Spinal cord (tissue), 10 donors: ENCODE measurements around the gene LRMDA. TPM values are rescaled to one million over a fixed set of nuclear protein-coding genes. Genes with fewer than 3 reads are reported as not detected.
"Not testable (repeated sequence)": the region's sequence is repeated elsewhere in the genome, so short reads cannot be mapped to it uniquely, and the experiment has no call there.

ENCODE experiments used
- DNase-seq, 6 donors: peaks; one replicate each; pipeline versions ENCODE4 v3.0.0 to v3.0.0-alpha.2; 2013 to 2015; ENCODE audit warnings: low spot score in 6 of 6, low read depth in 4 of 6
- H3K27ac ChIP-seq: one replicate; pipeline ENCODE4 v1.5.1; 2013; ENCODE audit warnings: low read depth, low read length, control low read depth
- H3K27me3 ChIP-seq: one replicate; pipeline ENCODE4 v1.6.1; 2013; ENCODE audit warnings: low read length; ENCODE audit not compliant: control insufficient read depth, insufficient read depth
- H3K36me3 ChIP-seq: one replicate; pipeline ENCODE4 v1.6.1; 2013; ENCODE audit warnings: low read length; ENCODE audit not compliant: control insufficient read depth, insufficient read depth
- H3K4me1 ChIP-seq: one replicate; pipeline ENCODE4 v1.6.1; 2013; ENCODE audit warnings: low read length; ENCODE audit not compliant: control insufficient read depth, insufficient read depth
- H3K4me3 ChIP-seq: one replicate; pipeline ENCODE4 v1.5.1; 2013; ENCODE audit warnings: low read depth, low read length, control low read depth
- H3K9me3 ChIP-seq: one replicate; pipeline ENCODE4 v1.6.1; 2013; ENCODE audit warnings: low read length; ENCODE audit not compliant: control insufficient read depth, insufficient read depth
- WGBS: methylation state at CpG from one replicate; pipeline ENCODE4 v1.1.5; 2013; ENCODE audit warnings: missing lambda C conversion rate; ENCODE audit not compliant: insufficient coverage; 5-methylcytosine and 5-hydroxymethylcytosine counted together
- polyA plus RNA-seq, 2 donors: library from polyadenylated mRNA; unstranded; fragments of 120-200 nt; gene quantifications; one replicate each; pipeline ENCODE4 v1.2.1, GENCODE V29; 2013; ENCODE audit not compliant: insufficient read length in 2 of 2
- total RNA-seq, 2 donors: library from RNA; depleted of rRNA in 1 of 2; stranded (reverse); fragments of 120-200 nt in 1 of 2; fragments of >200 nt in 1 of 2; gene quantifications; one replicate each; pipeline versions ENCODE4 v1.2.3 to v1.2.4, GENCODE V29; 2013 to 2014
- donor health status: healthy.

Gene LRMDA
- total and polyA plus RNA-seq, 4 donors = 5.6 to 9.9 (median 7.2) TPM

DNA sequence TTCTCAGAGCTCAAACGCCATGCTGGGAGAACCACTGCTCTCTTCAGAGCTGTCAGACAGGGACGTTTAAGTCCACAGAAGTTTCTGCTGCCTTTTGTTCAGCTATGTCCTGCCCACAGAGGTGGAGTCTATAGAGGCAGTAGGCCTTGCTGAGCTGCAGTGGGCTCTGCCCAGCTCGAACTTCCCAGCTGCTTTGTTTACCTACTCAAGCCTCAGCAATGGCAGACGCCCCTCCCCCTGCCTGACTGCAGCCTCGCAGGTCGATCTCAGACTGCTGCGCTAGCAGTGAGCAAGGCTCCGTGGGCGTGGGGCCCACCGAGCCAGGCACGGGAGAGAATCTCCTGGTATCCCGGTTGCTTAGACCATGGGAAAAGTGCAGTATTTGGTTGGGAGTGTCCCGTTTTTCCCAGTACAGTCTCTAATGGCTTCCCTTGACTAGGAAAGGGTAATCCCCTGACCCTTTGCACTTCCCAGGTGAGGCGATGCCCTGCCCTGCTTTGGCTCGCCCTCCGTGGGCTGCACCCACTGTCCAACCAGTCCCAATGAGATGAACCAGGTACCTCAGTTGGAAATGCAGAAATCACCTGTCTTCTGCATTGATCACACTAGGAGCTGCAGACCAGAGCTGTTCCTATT, 89.9 kb downstream of the LRMDA start:
- not testable (repeated sequence) for H3K36me3 ChIP-seq, H3K9me3 ChIP-seq, H3K27me3 ChIP-seq, H3K4me3 ChIP-seq, H3K27ac ChIP-seq, DNase-seq, H3K4me1 ChIP-seq
- 44% methylated on average over 11 of the region's 16 CpGs for WGBS

DNA sequence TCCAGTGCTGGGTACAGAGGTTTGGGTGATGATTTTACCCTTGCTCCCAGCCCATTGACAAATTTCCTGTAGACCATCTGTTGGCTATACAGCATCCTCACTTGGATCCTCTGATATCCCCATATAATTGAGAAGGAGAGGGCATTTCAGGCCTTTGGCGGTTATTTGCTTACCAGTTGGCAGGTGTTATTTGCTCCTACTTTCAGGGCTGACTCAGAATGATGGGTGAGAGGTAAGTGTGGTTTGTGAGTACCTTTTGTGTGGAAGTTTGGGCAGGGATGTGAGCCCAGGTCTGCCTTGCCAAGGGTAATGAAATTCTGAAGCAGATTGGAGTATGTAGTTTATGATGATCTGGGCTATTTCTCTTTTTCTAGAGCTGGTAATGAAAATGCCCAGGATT, 93.6 kb downstream of the LRMDA start:
- H3K27me3 ChIP-seq = no peaks in the 10 kb centered on the region
- no peak for DNase-seq
- 100% methylated on average over 1 of the region's 1 CpG for WGBS

DNA sequence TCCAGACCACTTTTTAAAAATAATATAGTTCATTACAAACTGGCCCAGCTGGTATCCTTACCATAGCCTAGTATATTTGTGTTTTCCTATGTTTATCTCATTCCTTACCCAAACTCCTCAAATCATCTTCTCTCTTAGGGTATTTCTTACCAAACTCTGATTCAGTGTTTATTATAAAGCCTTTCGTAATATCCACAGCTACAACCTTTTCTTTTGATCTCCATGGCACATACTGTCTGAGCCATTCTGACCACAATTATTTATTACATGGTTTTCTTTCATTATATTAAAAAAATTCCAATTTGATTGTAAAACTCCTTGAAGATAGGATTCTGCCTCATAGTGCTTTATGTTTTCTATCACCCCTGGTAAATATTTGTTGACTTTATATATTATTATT, 94.2 kb downstream of the LRMDA start:
- Histone ChIP-seq H3K9me3 (no peaks in the 10 kb centered on the region), H3K27me3 (no peaks in the 10 kb centered on the region), H3K4me1 (no peaks in the 10 kb centered on the region), H3K4me3 (no peak overlapping the region), H3K27ac (no peak overlapping the region), H3K36me3 (no peaks in the 10 kb centered on the region)
- DNase-seq = no peak
- no CpG with 5 or more reads among the region's 1 CpG for whole genome bisulfite sequencing

More for the DNA sequence above, 93.6 kb downstream of the LRMDA start:
- Histone ChIP-seq H3K4me1 (no peaks in the 10 kb centered on the region), H3K27ac (no peak overlapping the region), H3K9me3 (no peaks in the 10 kb centered on the region), H3K36me3 (no peaks in the 10 kb centered on the region), H3K4me3 (no peak overlapping the region)

DNA sequence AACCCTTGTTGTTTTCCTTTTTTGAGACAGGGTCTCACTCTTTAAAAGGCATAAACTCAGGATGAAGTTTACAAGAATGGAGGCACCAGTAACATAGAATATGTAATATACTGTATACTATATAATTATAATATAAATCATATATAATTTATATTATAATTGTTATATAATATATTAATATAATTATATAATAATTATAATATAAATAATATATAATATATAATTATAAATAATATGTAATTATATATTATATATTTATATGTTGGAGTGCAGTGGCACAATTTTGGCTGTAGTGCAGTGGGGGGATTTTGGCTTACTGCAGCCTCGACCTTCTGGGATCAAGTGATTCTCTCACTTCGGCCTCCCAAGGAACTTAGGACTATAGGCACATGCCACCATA, 96.1 kb downstream of the LRMDA start:
- no peaks in the 10 kb centered on the region for H3K27me3 ChIP-seq
- no peaks in the 10 kb centered on the region for H3K9me3 ChIP-seq
- DNase-seq = no peak
- WGBS = no CpG with 5 or more reads among the region's 2 CpGs
- H3K4me3 ChIP-seq = no peak overlapping the region
- H3K4me1 ChIP-seq = no peaks in the 10 kb centered on the region
- H3K27ac ChIP-seq = no peak overlapping the region
- H3K36me3 ChIP-seq = no peaks in the 10 kb centered on the region

DNA sequence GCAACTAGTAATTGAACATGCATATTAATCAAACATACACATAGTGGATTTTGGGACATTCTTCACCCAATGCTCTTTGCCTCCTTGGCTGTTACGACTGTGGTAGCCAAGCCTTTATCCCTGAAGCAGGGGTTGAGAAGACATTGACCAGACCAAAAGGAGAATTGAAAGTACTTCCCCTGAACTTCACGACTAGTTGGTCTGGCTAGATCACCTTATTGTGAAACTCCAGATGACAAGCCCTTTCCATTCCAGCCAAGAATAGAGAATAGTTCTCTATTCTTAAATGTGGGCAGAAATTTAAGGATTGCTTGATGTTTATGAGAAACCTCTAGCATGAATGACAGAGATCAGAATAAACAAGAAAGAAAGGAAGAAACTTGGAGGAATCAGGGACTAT, 97.0 kb downstream of the LRMDA start:
- no peak for DNase-seq
- Histone ChIP-seq H3K9me3 (no peaks in the 10 kb centered on the region), H3K4me3 (no peak overlapping the region), H3K27ac (no peak overlapping the region), H3K4me1 (no peaks in the 10 kb centered on the region), H3K27me3 (no peaks in the 10 kb centered on the region), H3K36me3 (no peaks in the 10 kb centered on the region)
- 100% methylated on average over 1 of the region's 2 CpGs for WGBS

DNA sequence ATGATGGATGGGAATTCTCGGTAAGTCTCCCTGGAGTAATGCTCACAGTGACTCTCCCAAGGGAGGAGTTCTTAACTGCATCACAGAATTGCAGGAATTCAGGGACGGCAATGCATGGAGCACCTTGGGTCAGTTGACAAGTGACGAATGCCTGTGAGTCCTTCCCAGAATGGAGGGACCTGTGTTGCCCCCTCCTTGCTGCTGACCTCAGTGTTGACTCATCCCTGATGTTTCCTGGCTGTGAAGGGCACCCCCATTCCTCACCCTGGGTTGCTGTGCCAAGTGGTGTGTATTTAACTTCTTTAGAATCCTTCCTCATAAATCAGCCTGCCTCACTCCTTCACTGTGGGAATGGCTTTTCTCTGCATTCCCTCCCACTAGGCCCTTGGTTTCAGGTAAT, 98.9 kb downstream of the LRMDA start:
- Histone ChIP-seq H3K27ac (no peak overlapping the region), H3K4me1 (no peaks in the 10 kb centered on the region), H3K36me3 (no peaks in the 10 kb centered on the region), H3K9me3 (no peaks in the 10 kb centered on the region), H3K27me3 (no peaks in the 10 kb centered on the region), H3K4me3 (no peak overlapping the region)
- no peak for DNase-seq
- 40% methylated on average over 3 of the region's 3 CpGs for whole genome bisulfite sequencing

DNA sequence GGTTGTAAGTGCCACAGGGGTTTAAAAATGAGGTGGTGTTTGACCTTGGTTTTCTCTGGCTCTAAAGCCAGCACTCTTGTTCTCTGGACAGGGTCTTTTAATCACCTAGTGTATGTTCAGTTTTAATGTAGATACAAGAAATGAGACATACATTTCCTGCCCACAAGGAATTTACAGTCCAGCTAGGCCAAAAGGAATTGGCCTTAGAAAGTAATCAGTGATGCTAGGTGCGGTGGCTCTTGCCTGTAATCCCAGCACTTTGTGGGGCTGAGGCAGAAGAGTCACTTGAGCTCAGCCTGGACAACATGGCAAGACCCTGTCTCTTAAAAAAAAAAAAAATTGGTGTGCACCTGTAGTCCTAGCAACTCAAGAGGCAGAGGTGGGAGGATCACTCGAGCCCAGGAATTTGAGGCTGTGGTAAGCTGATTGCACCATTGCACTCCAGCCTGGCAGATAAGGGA, 100.2 kb downstream of the LRMDA start:
- H3K4me1 ChIP-seq = no peaks in the 10 kb centered on the region
- no peaks in the 10 kb centered on the region for H3K9me3 ChIP-seq
- DNase-seq = no peak
- 100% methylated on average over 1 of the region's 2 CpGs for WGBS
- no peak overlapping the region for H3K4me3 ChIP-seq
- H3K36me3 ChIP-seq = no peaks in the 10 kb centered on the region
- H3K27ac ChIP-seq = no peak overlapping the region
- H3K27me3 ChIP-seq = no peaks in the 10 kb centered on the region

DNA sequence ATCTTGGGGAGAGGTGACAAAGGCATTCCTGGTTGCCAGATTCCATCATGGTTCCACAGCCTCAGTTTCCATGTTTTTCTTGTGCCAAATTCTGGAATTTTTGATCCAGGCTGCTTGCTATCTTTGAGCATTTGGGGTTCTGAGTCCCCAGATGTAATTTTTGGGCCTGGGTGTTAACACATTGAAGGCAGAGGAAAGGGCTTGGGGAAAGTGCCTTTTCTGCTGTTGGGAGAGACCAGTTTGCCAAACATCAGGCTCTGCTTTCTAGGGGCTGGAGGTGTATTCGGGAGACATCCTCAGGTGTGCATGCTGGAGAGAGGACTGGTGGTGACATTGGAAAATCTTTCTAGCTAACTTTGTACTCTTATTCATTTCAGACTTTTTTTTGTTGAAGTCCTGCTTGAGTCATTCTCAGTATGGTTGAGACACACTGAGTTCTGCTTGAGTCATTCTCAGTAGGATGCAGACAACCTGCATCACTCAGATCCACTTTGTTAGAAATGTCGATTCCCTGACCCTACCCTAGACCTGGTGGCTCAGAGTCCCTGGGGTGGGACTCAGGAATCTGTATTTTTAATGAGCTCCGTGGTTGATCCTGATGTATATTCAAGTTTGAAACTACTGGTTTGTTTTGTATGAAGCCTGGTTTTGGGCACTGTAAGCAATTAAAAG, 101.0 kb downstream of the LRMDA start:
- DNase-seq = no peak
- Histone ChIP-seq H3K27me3 (no peaks in the 10 kb centered on the region), H3K4me3 (no peak overlapping the region), H3K36me3 (no peaks in the 10 kb centered on the region), H3K9me3 (no peaks in the 10 kb centered on the region), H3K27ac (no peak overlapping the region), H3K4me1 (no peaks in the 10 kb centered on the region)
- 74% methylated on average over 3 of the region's 3 CpGs for WGBS

DNA sequence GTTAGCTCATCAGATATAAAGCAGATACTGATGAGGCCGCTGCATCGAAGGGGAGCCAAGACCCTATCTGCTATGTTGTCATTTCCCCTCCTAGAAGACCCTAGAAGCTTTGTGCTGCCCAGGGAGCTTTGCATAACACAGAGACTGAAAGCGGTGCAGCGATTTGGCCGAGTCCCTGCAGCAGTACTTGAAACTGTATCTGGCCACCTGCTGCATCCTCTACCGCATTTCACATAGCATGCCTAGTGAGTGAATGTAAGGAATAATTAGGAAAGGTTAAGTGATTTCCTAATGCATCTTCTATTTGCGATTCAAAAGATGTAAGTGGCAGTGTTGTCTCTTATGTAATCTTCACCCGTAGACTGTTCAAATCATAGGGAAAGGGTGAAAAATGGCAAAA, 106.7 kb downstream of the LRMDA start:
- no peak overlapping the region for H3K4me3 ChIP-seq
- DNase-seq = no peak
- H3K4me1 ChIP-seq = peaks cover 5% of the 10 kb centered on the region
- no peak overlapping the region for H3K27ac ChIP-seq
- H3K9me3 ChIP-seq = no peaks in the 10 kb centered on the region
- WGBS = 63% methylated on average over 4 of the region's 8 CpGs
- no peaks in the 10 kb centered on the region for H3K36me3 ChIP-seq
- no peaks in the 10 kb centered on the region for H3K27me3 ChIP-seq

DNA sequence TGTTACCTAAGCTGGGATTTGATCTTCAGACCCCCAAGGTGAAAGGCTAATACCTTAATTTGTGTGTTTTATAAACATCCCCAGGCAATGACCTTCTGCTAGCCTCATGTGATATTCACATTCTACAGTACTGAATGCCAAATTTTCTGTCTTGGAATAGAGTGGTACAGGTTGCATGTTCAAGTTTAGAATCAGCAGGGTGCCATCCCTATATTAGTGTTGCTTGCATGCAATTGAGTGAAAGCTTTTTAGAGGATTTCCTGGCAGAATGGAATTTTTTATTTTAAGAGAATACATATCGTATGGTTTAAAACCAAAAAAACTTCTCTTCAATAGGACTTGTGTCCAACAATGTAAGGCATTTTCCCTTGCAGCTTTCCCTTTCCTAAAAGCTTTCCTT, 107.3 kb downstream of the LRMDA start:
- DNase-seq = no peak
- Histone ChIP-seq H3K4me1 (peaks cover 5% of the 10 kb centered on the region), H3K36me3 (no peaks in the 10 kb centered on the region), H3K4me3 (no peak overlapping the region), H3K9me3 (no peaks in the 10 kb centered on the region), H3K27ac (no peak overlapping the region), H3K27me3 (no peaks in the 10 kb centered on the region)
- no CpG with 5 or more reads among the region's 1 CpG for WGBS
